HK-2 (cell line): ENCODE data around the gene TP53BP2.

ENCODE experiments used
- DNase-seq: peaks from one replicate; pipeline ENCODE4 v3.0.0-alpha.2; 2018; ENCODE audit not compliant: unreplicated experiment

TP53BP2 gene

GRCh38 chr1:223794136-223794880, 51.4 kb downstream of the TP53BP2 start:
- no peak for DNase-seq

GRCh38 chr1:223793716-223794115, 52.0 kb downstream of the TP53BP2 start:
- DNase-seq: no peak

GRCh38 chr1:223792046-223792445, 53.7 kb downstream of the TP53BP2 start:
- DNase-seq: no peak

GRCh38 chr1:223788746-223789415, 56.9 kb downstream of the TP53BP2 start:
- no peak for DNase-seq

- DNase-seq: no peak
Observed at GRCh38 chr1:223785808-223786207, 59.9 kb downstream of the TP53BP2 start.

- no peak for DNase-seq
Observed at GRCh38 chr1:223784541-223784940, 61.2 kb downstream of the TP53BP2 start.

GRCh38 chr1:223783676-223784075, 62.1 kb downstream of the TP53BP2 start:
- no peak for DNase-seq

- no peak for DNase-seq
Observed at GRCh38 chr1:223780949-223781348, 64.8 kb downstream of the TP53BP2 start.

GRCh38 chr1:223780318-223780717, 65.4 kb downstream of the TP53BP2 start:
- DNase-seq: no peak

- no peak for DNase-seq
Observed at GRCh38 chr1:223776826-223777454, 68.8 kb downstream of the TP53BP2 start.

- peak; percentile 84 for DNase-seq
Observed at GRCh38 chr1:223776075-223776814, 69.5 kb downstream of the TP53BP2 start.

GRCh38 chr1:223775711-223776074, 70.1 kb downstream of the TP53BP2 start:
- no peak for DNase-seq

GRCh38 chr1:223775054-223775453, 70.7 kb downstream of the TP53BP2 start:
- DNase-seq: no peak

GRCh38 chr1:223774134-223774814, 71.5 kb downstream of the TP53BP2 start:
- no peak for DNase-seq

GRCh38 chr1:223772771-223773160, 73.0 kb downstream of the TP53BP2 start:
- DNase-seq: no peak

- DNase-seq: peak; percentile 82
Observed at GRCh38 chr1:223771814-223772770, 73.7 kb downstream of the TP53BP2 start.

- DNase-seq: no peak
Observed at GRCh38 chr1:223771469-223771813, 74.3 kb downstream of the TP53BP2 start.

GRCh38 chr1:223770621-223771315, 75.0 kb downstream of the TP53BP2 start:
- DNase-seq: no peak

GRCh38 chr1:223765719-223766340, 79.9 kb downstream of the TP53BP2 start:
- no peak for DNase-seq
